GM18499 (cell line): ENCODE results near the gene RHEX.
"Not testable (repeated sequence)": the region's sequence is repeated elsewhere in the genome, so short reads cannot be mapped to it uniquely, and the experiment has no call there.

Source experiments
- ATAC-seq: cut with Tn5 transposase; IDR thresholded peaks from one replicate; pipeline ENCODE4 v1.9.1; 2021; ENCODE audit warnings: moderate number of reproducible peaks; ENCODE audit not compliant: insufficient read depth, unreplicated experiment

Gene RHEX

DNA sequence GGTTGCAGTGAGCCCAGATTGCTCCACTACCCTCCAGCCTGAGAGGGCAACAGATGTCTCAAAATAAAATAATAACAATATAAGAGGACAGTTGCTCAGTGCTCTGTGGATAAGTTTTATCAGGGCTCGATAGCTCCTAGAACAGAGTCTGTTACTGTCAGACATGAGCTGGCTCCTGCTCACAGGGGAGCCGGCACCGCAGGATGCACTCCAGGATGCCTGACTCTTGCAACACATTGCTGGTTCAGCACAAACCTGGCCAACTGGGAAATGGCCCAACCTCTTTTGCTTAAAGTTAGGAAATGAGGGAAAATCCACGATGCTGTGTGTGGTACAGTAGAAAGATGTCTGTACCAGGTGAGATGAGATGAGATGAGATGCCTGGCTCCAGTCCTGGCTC, 23.5 kb upstream of the RHEX start:
- no peak for ATAC-seq

- no peak for ATAC-seq
Measured at GRCh38 chr1:206030191-206030590, 22.8 kb upstream of the RHEX start.

DNA sequence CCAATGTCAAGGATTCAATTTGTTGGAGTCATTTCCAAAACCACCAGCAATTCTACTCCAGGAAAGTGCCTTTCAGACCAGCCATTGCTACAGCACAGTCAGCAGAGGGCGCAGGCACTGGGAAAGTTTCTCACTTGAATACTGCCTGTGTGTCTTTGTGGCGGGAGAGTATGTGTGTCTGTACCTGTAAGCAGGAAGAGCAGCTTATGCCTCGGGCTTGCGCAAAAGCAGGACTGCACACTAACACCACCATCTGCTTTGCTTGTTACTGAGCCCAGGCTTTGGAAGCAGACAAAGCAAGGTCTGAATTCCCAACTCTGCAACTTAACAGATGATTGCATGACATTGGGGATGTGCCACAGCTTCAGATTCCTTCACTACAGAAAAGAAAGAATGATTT, 22.3 kb upstream of the RHEX start:
- no peak for ATAC-seq

GRCh38 chr1:206032380-206033140, 20.4 kb upstream of the RHEX start:
- ATAC-seq = no peak

DNA sequence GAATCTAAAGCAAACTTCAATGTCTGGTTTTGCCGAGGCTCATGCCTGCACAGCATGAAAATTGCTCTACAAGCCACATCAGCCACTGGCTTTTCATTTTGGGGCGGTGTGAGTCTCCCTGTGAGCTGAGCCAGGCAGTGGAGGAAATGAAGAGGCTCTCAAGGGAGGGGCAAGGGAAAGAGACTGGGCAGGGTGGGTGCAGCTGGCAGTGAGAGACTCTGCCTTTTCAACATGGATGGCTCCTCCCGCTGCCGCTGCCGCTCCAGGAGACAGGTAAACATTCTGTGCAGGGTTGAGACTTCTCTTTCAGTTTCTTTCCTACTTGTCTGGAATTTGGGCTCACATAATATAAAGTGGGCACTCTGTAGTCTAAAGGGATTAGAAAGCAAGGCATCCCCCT, 17.9 kb upstream of the RHEX start:
- ATAC-seq = no peak

- no peak for ATAC-seq
Measured at GRCh38 chr1:206036663-206037455, 16.1 kb upstream of the RHEX start.

DNA sequence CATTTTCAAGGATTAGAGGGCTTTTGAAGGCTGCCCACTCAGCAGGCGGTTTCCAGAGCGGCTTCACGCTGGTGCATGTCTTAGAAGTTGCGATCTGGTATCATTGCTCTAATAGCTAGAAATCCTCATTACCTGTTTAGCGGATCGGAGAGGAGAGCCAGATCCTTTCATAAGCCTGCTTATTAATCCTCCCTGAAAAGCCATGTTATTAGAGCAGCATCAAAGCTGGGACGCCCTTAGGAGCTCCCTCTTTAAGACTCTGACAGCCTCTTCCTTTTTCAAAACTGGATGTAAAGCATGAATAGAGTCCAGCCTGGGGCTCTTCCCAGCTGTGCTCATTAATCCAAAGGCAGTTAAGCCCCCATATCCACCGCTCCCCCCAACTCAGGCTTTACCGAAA, 15.4 kb upstream of the RHEX start:
- no peak for ATAC-seq

DNA sequence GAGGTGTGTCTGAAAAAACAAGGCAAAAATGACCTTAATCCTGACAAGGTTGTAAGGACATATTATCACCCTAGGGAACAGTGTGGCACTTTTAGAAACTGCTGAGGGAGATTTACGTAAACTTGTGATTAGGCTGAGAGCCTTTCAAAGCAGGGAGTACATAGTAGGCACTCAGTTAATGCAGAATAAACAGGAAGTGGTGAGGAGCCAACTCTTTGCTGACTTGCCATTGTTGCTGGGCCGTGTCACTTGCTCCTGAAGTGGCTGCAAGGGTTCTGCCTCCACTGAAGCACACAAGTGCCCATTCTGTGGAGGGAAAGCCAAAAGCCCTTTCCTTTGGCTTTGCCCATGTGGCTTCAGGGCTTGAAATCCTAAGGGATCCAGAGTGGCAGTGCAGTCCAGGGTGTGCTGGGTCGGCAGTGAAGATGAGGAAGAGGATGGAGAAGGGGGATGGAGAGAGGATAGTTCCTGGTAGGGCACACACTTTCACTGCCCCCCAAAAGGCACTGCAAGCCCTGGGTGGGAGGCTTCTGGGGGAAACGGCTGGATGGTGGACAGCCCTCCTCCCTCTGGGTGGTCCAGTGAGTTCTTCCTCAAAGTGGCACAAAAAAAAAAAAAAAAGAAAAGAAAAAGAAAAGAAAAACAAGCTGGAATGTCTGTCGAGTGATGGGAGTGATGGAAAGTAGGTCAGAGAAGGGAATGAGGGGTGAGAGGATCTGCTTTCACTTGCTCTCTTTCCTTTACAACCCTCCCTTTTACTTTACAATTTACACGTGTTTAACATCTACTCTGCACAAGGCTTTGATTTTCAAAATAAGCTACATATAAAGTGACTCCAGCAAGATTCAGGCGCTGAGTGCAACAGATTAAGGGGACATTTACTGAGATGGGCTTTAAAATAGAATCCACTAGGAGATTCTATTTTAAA, 13.7 kb upstream of the RHEX start:
- ATAC-seq = no peak

- no peak for ATAC-seq
Measured at GRCh38 chr1:206040328-206040727, 12.6 kb upstream of the RHEX start.

- ATAC-seq = no peak
Measured at GRCh38 chr1:206041640-206042039, 11.3 kb upstream of the RHEX start.

GRCh38 chr1:206047271-206047670, 5.7 kb upstream of the RHEX start:
- ATAC-seq = no peak

DNA sequence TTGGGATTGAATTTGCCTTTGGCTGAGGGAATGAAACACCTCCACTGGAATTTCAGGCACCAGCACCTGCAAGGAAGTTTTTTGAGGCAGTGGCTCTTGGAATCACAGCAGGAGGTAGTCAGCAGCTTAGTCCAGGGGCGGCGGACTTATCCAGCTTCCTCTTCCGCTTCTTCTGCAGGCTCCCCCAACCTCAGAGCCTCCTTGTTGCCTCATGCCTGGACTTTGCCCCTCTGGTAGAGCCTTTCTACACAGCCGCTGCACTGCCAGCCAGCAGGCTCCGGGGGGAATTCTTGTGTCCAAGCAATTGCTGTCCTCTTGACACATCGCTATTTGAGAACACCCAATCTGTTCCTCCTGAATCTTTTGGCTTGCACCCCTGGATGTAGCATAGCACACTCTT, 4.4 kb upstream of the RHEX start:
- no peak for ATAC-seq

- ATAC-seq = peak; percentile 33
Measured at GRCh38 chr1:206049293-206049692, 3.7 kb upstream of the RHEX start.

GRCh38 chr1:206049919-206050600, 2.9 kb upstream of the RHEX start:
- ATAC-seq = no peak

- ATAC-seq = peak; percentile 55
Measured at GRCh38 chr1:206050655-206051235, 2.2 kb upstream of the RHEX start.

DNA sequence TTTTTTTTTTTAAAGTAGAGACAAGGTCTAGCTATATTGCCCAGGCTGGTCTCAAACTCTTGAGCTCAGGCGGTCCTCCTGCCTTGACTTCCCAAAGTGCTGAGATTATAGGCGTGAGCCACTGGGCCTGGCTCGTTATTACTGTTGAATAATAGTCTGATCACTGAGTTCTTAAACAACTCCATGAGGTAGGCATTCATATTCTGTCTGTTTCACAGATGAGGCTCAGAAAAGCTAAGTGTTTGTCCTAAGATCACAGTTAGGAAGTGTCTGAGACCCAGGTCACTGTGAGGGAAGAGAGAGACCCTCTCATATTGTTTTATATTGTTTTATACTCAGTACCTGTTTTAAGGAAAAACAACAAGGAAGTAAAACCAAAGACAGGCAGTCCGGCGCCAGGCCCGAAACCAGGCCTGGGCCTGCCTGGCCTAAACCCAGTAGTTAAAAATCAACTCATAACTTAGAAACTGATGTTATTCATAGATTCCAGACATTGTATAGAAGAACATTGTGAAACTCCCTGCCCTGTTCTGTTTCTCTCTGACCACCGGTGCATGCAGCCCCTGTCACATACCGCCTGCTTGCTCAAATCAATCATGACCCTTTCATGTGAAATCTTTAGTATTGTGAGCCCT, 625 bp upstream of the RHEX start:
- not testable (repeated sequence) for ATAC-seq

DNA sequence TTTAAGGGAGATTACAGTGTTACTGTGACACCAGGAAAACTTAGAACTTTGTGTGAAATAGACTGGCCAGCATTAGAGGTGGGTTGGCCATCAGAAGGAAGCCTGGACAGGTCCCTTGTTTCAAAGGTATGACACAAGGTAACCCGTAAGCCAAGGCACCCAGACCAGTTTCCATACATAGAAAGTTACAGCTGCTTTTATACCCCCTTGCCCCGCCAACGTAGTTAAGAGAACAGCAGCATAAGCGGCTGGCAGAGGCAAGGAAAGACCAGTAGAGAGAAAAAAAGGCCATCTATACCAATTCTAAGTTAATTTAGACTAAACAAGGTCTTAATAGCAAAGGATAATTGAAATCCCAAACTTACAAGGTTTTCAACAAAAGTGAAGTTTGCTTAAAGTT, 643 bp downstream of the RHEX start:
- not testable (repeated sequence) for ATAC-seq

DNA sequence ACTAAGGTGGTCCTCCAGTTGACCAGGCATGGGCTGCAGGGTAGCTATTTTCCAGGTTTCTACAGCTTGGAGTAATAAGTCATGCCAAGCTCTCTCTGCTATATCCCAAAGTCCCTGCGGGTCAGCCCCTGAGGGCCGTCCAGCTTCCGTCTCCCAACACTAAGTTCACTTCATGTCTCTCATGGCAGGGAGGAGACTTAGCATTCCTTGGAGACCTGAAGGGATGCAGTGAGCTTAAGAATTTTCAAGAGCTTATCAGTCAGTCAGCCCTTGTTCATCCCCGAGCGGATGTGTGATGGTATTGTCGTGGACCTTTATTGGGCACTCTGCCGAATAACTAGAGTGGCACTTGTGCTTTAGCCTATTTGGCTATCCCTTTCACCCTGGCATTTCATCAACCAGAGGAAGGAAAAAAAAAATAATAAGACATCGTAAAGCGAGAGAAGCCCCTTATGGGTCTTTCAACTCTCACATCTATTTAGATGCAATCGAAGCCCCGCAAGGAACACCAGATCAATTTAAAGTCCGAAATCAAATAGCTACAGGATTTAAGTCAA, 2.2 kb downstream of the RHEX start:
- ATAC-seq = not testable (repeated sequence)
